Cerebellar nuclear complex (tissue), 1 donor: ENCODE results near the gene DFFB.

Experiments
- DNase-seq, 2 experiments: peaks; one replicate each; lab custom pipeline; 2025; lab: John Stamatoyannopoulos, UW

DFFB gene

GRCh38 chr1:3872546-3872945, 15.3 kb downstream of the DFFB start:
- no peak for DNase-seq

- no peak for DNase-seq
Observed at GRCh38 chr1:3874736-3875135, 17.5 kb downstream of the DFFB start.

- no peak for DNase-seq
Observed at GRCh38 chr1:3876716-3877115, 19.4 kb downstream of the DFFB start.

- no peak for DNase-seq
Observed at GRCh38 chr1:3879099-3879498, 21.8 kb downstream of the DFFB start.

- no peak for DNase-seq
Observed at GRCh38 chr1:3879787-3880428, 22.6 kb downstream of the DFFB start.

- DNase-seq = no peak
Observed at GRCh38 chr1:3880429-3881192, 23.3 kb downstream of the DFFB start.

GRCh38 chr1:3881193-3881480, 23.9 kb downstream of the DFFB start:
- DNase-seq = no peak

GRCh38 chr1:3883194-3883925, 26.1 kb downstream of the DFFB start:
- DNase-seq = no peak

GRCh38 chr1:3884966-3885365, 27.7 kb downstream of the DFFB start:
- DNase-seq = no peak

- no peak for DNase-seq
Observed at GRCh38 chr1:3885611-3886010, 28.3 kb downstream of the DFFB start.

- DNase-seq = no peak
Observed at GRCh38 chr1:3886106-3886670, 28.9 kb downstream of the DFFB start.

GRCh38 chr1:3886691-3887090, 29.4 kb downstream of the DFFB start:
- no peak for DNase-seq

GRCh38 chr1:3888301-3888700, 31.0 kb downstream of the DFFB start:
- DNase-seq = no peak

GRCh38 chr1:3889936-3890335, 32.7 kb downstream of the DFFB start:
- no peak for DNase-seq

GRCh38 chr1:3890389-3891328, 33.4 kb downstream of the DFFB start:
- no peak for DNase-seq

- DNase-seq = no peak
Observed at GRCh38 chr1:3891329-3891865, 34.1 kb downstream of the DFFB start.

GRCh38 chr1:3892748-3893147, 35.5 kb downstream of the DFFB start:
- no peak for DNase-seq

GRCh38 chr1:3893190-3893589, 35.9 kb downstream of the DFFB start:
- no peak for DNase-seq

- no peak for DNase-seq
Observed at GRCh38 chr1:3894626-3895278, 37.5 kb downstream of the DFFB start.

- no peak for DNase-seq
Observed at GRCh38 chr1:3895279-3895950, 38.1 kb downstream of the DFFB start.
